SJSA1 (cell line): ENCODE data around the gene IRS1. TPM values are rescaled to one million over a fixed set of nuclear protein-coding genes. Genes with fewer than 3 reads are reported as not detected.
A peak's percentile ranks its signal among the peaks of the same experiment; 100 is the strongest.

Experiments used
- DNase-seq, 2 experiments: peaks; one replicate each; pipeline ENCODE4 v3.0.0-alpha.2; 2015 to 2020; ENCODE audit warnings: low spot score in 2 of 2, low read depth in 1 of 2
- H3K27ac ChIP-seq: fragments of 250-450 bp; sonication (Bioruptor Pico); 2 replicates; pipeline ENCODE4 v1.5.1; 2020; ENCODE audit warnings: mild to moderate bottlenecking, moderate library complexity
- H3K27me3 ChIP-seq: fragments of 250-450 bp; sonication (Bioruptor Pico); replicated peaks from 2 replicates; pipeline ENCODE4 v1.5.1; 2020; ENCODE audit warnings: mild to moderate bottlenecking, moderate library complexity
- H3K36me3 ChIP-seq: fragments of 250-450 bp; sonication (Bioruptor Pico); 2 replicates; pipeline ENCODE4 v1.5.1; 2020; ENCODE audit warnings: mild to moderate bottlenecking
- H3K4me1 ChIP-seq: fragments of 250-450 bp; sonication (Bioruptor Pico); replicated peaks from 2 replicates; pipeline ENCODE4 v1.6.1; 2021; ENCODE audit warnings: mild to moderate bottlenecking
- H3K4me3 ChIP-seq: fragments of 250-450 bp; sonication (Bioruptor Pico); 2 replicates; pipeline ENCODE4 v1.5.1; 2020; ENCODE audit warnings: mild to moderate bottlenecking
- H3K9me3 ChIP-seq: fragments of 250-450 bp; sonication (Bioruptor Pico); replicated peaks from 2 replicates; pipeline ENCODE4 v1.5.1; 2020; ENCODE audit warnings: mild to moderate bottlenecking
- total RNA-seq: library from RNA; depleted of rRNA; stranded (reverse); fragments of >200 nt; shearing (Covaris generic); gene quantifications from 2 replicates; pipeline ENCODE4 v1.2.3, GENCODE V29; 2014

The IRS1 gene
- total RNA-seq, 1 experiment from 2014 or later, result 19.2 TPM

DNA sequence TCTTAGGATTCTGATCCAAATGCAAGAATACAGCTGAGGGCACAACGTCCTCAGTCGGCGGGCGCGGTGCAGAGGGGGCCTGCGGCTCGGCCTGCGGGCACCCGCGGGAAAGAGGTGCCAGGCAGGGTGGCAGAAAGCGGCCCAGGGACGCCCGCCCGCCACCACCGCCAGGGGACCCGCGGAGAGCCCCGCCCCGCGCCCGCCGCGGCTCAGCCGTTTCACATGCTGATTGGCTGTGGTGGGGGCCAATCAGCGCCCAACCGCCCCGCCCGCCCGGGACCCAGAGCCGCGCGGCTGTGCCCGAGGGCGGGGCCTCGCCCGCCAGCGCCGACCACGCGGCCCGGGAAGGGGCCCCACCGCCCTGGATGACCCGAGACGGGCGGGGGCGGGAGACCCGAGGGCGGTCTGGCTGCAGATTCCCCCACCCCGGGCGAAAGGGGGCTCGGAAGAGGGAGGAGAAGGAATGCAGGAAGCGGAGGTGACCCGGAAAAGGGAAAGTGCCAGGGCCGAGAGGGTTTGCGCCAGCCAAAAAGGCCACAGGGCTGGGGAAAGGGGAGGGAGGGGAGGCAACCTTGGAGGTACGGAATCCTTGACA is 8.0 kb downstream of the IRS1 start:
- DNase-seq, result peak; percentile 91
- Histone ChIP-seq H3K9me3 (no peaks in the 10 kb centered on the region), H3K4me1 (peaks cover 53% of the 10 kb centered on the region), H3K4me3 (peak overlapping the region; percentile 44), H3K27me3 (no peaks in the 10 kb centered on the region), H3K36me3 (peaks cover 61% of the 10 kb centered on the region), H3K27ac (peak overlapping the region; percentile 87)

- Histone ChIP-seq H3K36me3 (peaks cover 59% of the 10 kb centered on the region), H3K27ac (peak overlapping the region; percentile 87), H3K27me3 (no peaks in the 10 kb centered on the region), H3K4me1 (peaks cover 48% of the 10 kb centered on the region), H3K9me3 (no peaks in the 10 kb centered on the region), H3K4me3 (peak overlapping the region; percentile 44)
- peak in 1 of 2 experiments; percentile 83 for DNase-seq
Measured at GRCh38 chr2:226791056-226791486, 8.5 kb downstream of the IRS1 start.

DNA sequence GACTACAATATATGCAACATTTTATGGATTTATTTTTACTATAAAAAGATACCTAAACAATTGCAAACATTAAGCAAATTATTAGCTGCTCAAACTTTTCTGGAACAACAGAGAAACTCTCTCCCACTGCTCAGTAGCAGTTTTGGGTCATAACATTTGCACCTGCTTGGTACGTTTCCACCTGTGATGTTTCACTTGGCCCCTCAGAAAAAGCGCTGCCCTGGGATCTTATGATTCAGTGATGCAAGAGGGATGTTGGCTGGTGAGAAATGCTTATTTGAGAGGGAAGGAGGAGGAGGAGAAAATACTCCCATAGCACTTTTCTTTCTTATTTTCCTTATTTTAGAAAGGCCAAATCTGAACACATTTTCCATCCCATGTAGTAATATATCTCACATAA is 9.2 kb downstream of the IRS1 start:
- no peak for DNase-seq
- Histone ChIP-seq H3K27ac (no peak overlapping the region), H3K9me3 (no peaks in the 10 kb centered on the region), H3K36me3 (peaks cover 56% of the 10 kb centered on the region), H3K4me1 (peaks cover 42% of the 10 kb centered on the region), H3K27me3 (no peaks in the 10 kb centered on the region), H3K4me3 (no peak overlapping the region)

GRCh38 chr2:226790011-226790410 is 9.6 kb downstream of the IRS1 start:
- Histone ChIP-seq H3K9me3 (no peaks in the 10 kb centered on the region), H3K36me3 (peaks cover 56% of the 10 kb centered on the region), H3K4me1 (peaks cover 38% of the 10 kb centered on the region), H3K4me3 (no peak overlapping the region), H3K27me3 (no peaks in the 10 kb centered on the region), H3K27ac (no peak overlapping the region)
- DNase-seq, result no peak

GRCh38 chr2:226788881-226789490 is 10.6 kb downstream of the IRS1 start:
- Histone ChIP-seq H3K27ac (no peak overlapping the region), H3K36me3 (peaks cover 55% of the 10 kb centered on the region), H3K4me3 (no peak overlapping the region), H3K4me1 (peaks cover 32% of the 10 kb centered on the region), H3K9me3 (no peaks in the 10 kb centered on the region), H3K27me3 (no peaks in the 10 kb centered on the region)
- no peak for DNase-seq

DNA sequence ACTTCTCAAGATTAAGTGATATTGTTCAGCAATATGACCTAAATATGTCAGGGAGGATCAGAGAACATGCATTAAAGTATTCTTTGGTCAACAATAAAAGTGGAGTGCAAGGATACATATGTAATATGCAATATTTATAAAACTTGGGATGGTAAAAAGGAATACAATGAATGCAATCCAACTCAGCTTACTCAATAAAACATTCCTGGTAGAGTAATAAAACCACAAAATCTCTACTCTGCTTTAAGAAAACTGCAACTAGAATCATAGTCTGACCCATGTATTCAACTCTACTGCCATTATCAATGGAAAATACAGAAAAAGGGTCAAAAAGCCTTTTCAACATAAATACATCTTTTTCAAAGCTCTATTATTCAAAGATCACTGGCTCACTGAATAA is 11.6 kb downstream of the IRS1 start:
- H3K36me3 ChIP-seq, result peaks cover 54% of the 10 kb centered on the region
- no peak overlapping the region for H3K4me3 ChIP-seq
- DNase-seq, result no peak
- H3K4me1 ChIP-seq, result peaks cover 30% of the 10 kb centered on the region
- H3K27ac ChIP-seq, result no peak overlapping the region
- no peaks in the 10 kb centered on the region for H3K9me3 ChIP-seq
- H3K27me3 ChIP-seq, result no peaks in the 10 kb centered on the region

DNA sequence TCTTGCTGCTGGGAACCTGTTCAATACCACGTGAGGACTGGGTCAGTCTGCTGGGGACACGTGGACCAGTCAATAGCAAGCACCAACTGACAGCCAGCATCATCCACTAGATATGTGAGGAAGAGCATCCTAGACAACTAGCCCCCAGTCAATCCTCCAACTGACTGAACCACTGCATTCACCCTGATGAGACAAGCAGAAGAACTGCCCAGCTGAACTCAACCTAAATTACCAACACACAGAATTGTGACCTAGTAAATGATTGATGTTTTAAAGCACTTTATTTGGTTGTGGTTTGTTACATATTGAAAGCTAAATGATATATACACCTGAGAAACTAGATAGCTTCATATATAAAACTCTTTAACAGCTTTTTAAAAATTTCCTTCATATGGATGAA is 15.7 kb downstream of the IRS1 start:
- Histone ChIP-seq H3K27ac (no peak overlapping the region), H3K4me3 (no peak overlapping the region), H3K9me3 (no peaks in the 10 kb centered on the region), H3K27me3 (no peaks in the 10 kb centered on the region), H3K36me3 (peaks cover 40% of the 10 kb centered on the region), H3K4me1 (peaks cover 31% of the 10 kb centered on the region)
- no peak for DNase-seq

DNA sequence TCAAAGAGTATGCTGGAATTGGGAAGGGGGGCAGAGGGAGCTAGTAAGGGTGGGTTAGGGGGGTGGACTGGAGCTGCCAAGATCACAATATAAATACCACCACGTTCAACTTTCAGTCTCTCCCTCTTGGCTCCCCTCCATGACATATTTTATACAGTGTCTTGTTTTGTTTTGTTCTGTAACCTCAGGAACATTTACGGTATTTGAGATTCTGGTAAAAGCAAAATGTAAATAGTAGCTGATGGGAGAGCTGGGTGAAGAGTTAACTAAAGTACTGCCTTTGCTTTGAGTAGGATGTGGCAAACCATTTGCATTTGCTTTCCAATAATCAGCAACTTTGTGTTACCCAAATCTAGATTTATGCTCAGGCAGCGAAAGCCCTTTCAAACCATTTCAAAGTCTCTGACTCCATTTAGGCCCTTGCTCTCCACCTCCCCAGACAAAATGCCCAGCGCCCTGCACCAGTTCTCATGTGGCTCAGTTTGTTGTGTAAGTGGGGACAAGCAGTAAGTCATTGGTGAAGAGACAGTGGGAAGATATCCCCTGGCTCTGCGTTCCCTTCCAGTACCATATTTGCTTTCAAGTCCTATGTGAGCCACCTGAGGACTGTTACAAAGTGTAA is 17.4 kb downstream of the IRS1 start:
- Histone ChIP-seq H3K9me3 (no peaks in the 10 kb centered on the region), H3K4me3 (no peak overlapping the region), H3K27ac (peak overlapping the region; percentile 68), H3K27me3 (no peaks in the 10 kb centered on the region), H3K36me3 (peaks cover 43% of the 10 kb centered on the region), H3K4me1 (peaks cover 31% of the 10 kb centered on the region)
- DNase-seq, result peak; percentile 68 to 93

DNA sequence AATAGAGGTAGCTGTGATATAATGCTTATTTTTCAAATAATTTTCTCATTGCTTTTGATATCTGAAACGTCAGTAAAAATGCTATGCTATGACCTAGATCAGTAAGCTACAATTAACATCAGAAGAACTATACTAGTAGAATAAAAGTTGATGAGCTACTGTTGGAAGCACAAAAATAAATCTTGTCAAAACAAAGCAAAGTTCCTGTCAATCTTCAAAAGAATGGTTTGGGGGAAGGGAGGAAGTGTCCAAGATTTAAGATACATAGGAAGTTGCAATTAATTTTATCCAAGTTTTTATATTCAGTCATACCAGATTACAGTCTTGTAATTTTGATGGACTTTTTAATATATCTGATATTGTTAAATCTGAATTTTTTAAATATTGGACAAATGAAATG is 19.2 kb downstream of the IRS1 start:
- no peak for DNase-seq
- no peak overlapping the region for H3K4me3 ChIP-seq
- peaks cover 49% of the 10 kb centered on the region for H3K36me3 ChIP-seq
- peaks cover 31% of the 10 kb centered on the region for H3K4me1 ChIP-seq
- H3K27ac ChIP-seq, result no peak overlapping the region
- no peaks in the 10 kb centered on the region for H3K27me3 ChIP-seq
- H3K9me3 ChIP-seq, result no peaks in the 10 kb centered on the region

DNA sequence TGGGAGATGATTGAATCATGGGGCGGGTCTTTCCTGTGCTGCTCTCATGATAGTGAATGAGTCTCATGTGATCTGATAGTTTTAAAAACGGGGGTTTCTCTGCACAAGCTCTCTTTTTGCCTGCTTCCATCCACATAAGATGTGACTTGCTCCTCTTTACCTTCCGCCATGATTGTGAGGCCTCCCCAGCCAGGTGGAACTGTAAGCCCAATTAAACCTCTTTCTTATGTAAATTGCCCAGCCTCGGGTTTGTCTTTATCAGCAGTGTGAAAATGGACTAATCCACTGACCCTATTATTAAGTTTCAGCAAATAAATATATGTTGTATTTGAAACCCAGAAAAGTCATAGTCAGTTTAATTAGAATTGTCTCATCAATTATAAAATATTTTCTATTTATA is 22.0 kb downstream of the IRS1 start:
- Histone ChIP-seq H3K36me3 (peaks cover 48% of the 10 kb centered on the region), H3K27me3 (no peaks in the 10 kb centered on the region), H3K4me1 (peaks cover 32% of the 10 kb centered on the region), H3K9me3 (no peaks in the 10 kb centered on the region), H3K27ac (no peak overlapping the region), H3K4me3 (no peak overlapping the region)
- no peak for DNase-seq

GRCh38 chr2:226776104-226776503 is 23.5 kb downstream of the IRS1 start:
- H3K27me3 ChIP-seq, result no peaks in the 10 kb centered on the region
- H3K4me1 ChIP-seq, result peaks cover 20% of the 10 kb centered on the region
- H3K36me3 ChIP-seq, result peaks cover 45% of the 10 kb centered on the region
- no peaks in the 10 kb centered on the region for H3K9me3 ChIP-seq
- no peak overlapping the region for H3K27ac ChIP-seq
- no peak for DNase-seq
- H3K4me3 ChIP-seq, result no peak overlapping the region

- Histone ChIP-seq H3K36me3 (peaks cover 56% of the 10 kb centered on the region), H3K4me1 (peaks cover 13% of the 10 kb centered on the region), H3K9me3 (no peaks in the 10 kb centered on the region), H3K27ac (no peak overlapping the region), H3K27me3 (no peaks in the 10 kb centered on the region), H3K4me3 (no peak overlapping the region)
- no peak for DNase-seq
Measured at GRCh38 chr2:226775032-226775509, 24.5 kb downstream of the IRS1 start.

DNA sequence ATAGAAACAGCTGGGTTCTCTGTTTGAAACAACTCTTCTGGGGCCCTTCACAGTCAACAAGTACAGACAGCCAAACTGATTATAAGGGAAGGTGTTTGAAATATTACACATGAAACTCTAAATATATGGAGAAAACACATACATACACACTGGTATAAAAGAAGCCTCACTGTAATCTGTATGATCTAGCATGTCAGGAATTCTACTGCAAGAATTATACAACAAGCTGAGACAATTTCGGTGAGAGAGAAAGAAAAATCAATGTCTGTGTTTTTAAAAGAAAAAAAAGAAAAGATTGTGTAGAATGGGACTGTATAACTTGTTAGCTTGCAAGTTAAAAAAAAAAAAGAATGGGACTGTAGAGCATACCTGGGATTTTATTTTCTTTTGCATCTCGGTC is 26.3 kb downstream of the IRS1 start:
- peaks cover 13% of the 10 kb centered on the region for H3K4me1 ChIP-seq
- H3K27me3 ChIP-seq, result no peaks in the 10 kb centered on the region
- H3K36me3 ChIP-seq, result peaks cover 49% of the 10 kb centered on the region
- no peak overlapping the region for H3K4me3 ChIP-seq
- peak overlapping the region; percentile 37 for H3K27ac ChIP-seq
- no peak for DNase-seq
- no peaks in the 10 kb centered on the region for H3K9me3 ChIP-seq

DNA sequence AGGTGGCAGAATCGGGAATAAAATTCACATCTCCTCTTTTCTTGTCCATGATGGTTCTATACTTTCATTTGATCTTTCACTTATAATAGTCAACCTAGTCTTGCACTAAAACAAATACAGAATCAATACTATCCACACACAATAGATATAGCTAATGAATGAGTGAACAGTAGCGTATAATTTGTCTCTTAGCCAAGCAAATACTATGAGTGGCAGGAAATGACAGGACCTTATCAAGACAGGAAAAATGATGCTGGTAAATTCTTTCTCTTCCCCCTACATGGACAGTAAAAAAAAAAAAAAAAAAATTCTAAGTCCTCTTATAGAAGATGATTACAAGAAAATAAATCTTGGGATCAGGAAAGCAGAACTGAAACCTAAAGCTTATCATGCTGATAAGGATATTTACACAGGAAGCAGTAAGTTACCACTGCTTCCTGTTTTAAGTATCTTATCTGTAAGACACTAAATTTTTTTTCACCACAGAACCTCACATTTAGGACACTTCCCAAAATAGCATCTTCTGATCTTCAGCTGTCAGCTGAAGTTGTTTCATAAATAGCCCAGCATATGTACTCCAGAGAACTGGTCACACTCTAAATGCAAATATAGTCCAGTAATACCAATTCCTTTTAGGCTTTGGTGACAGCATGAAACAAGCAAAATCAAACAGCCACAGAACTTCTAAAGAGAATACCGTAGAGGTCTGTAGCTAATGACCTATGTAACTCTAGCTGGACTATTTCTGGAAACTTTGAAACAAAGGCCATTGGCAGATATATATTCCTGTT is 27.0 kb downstream of the IRS1 start:
- H3K27ac ChIP-seq, result peak overlapping the region; percentile 37
- DNase-seq, result peak in 1 of 2 experiments; percentile 12

More for the DNA sequence above, 27.0 kb downstream of the IRS1 start:
- peaks cover 49% of the 10 kb centered on the region for H3K36me3 ChIP-seq
- H3K4me3 ChIP-seq, result no peak overlapping the region
- H3K4me1 ChIP-seq, result peaks cover 16% of the 10 kb centered on the region
- H3K9me3 ChIP-seq, result no peaks in the 10 kb centered on the region
- no peaks in the 10 kb centered on the region for H3K27me3 ChIP-seq
